OCI-LY7 (cell line): ENCODE data around the gene CDCA4. TPM values are rescaled to one million over a fixed set of nuclear protein-coding genes. Genes with fewer than 3 reads are reported as not detected.

ENCODE experiments used
- BruUV-seq: library from RNA; stranded (reverse); fragments of 400-500 nt; replicated peaks from 2 replicates; lab custom pipeline; 2021; lab: Mats Ljungman, UMichigan
- CTCF ChIA-PET: fragments of 300-600 bp; sonication (Branson Sonifier 250); formaldehyde crosslinking; loops from one replicate; lab custom pipeline; 2022; ENCODE audit warnings: antibody characterized with exemption; ENCODE audit not compliant: unreplicated experiment; lab: Charles Lee
- POLR2A ChIA-PET: fragments of 300-600 bp; sonication (Branson Sonifier 250); formaldehyde crosslinking; loops from one replicate; lab custom pipeline; 2022; ENCODE audit warnings: antibody characterized with exemption; lab: Charles Lee
- DNase-seq: peaks from one replicate; pipeline ENCODE4 v3.0.0-alpha.2; 2015; ENCODE audit warnings: low spot score
- H2AFZ ChIP-seq: fragments of 200-600 bp; sonication (generic), shearing (Covaris generic); 2 replicates; pipeline ENCODE4 v1.6.1; 2014; ENCODE audit warnings: mild to moderate bottlenecking, antibody characterized with exemption, low read length, moderate library complexity
- H3K27ac ChIP-seq: fragments of 200-600 bp; sonication (generic); 2 replicates; pipeline ENCODE4 v1.5.1; 2014; ENCODE audit warnings: mixed run types, low read depth, mild to moderate bottlenecking, moderate library complexity, low read length, inconsistent platforms; ENCODE audit not compliant: poor library complexity, severe bottlenecking
- H3K36me3 ChIP-seq: fragments of 200-600 bp; sonication (generic); 2 replicates; pipeline ENCODE4 v1.6.1; 2014; ENCODE audit warnings: mild to moderate bottlenecking, antibody characterized with exemption, low read length, moderate library complexity, mixed read lengths; ENCODE audit not compliant: insufficient read depth
- H3K4me1 ChIP-seq: fragments of 200-600 bp; sonication (generic); 2 replicates; pipeline ENCODE4 v1.5.1; 2014; ENCODE audit warnings: mild to moderate bottlenecking, low read length; ENCODE audit not compliant: insufficient read depth, poor library complexity, severe bottlenecking
- H3K4me2 ChIP-seq: fragments of 200-600 bp; sonication (generic); 2 replicates; pipeline ENCODE4 v1.6.1; 2014; ENCODE audit warnings: mild to moderate bottlenecking, low read length
- H3K4me3 ChIP-seq: fragments of 200-600 bp; sonication (generic); 2 replicates; pipeline ENCODE4 v1.5.1; 2014; ENCODE audit warnings: mild to moderate bottlenecking, low read depth, low read length; ENCODE audit not compliant: poor library complexity, severe bottlenecking
- H3K79me2 ChIP-seq: fragments of 200-600 bp; sonication (generic); 2 replicates; pipeline ENCODE4 v1.6.1; 2016; ENCODE audit warnings: low read depth, mild to moderate bottlenecking, low read length, moderate library complexity, mixed read lengths; ENCODE audit not compliant: insufficient read depth
- H3K9me2 ChIP-seq: fragments of 200-600 bp; sonication (generic); 2 replicates; pipeline ENCODE4 v1.6.1; 2016; ENCODE audit warnings: mild to moderate bottlenecking, low read length, mixed read lengths; ENCODE audit not compliant: insufficient read depth
- H3K9me3 ChIP-seq: fragments of 200-600 bp; sonication (generic); 2 replicates; pipeline ENCODE4 v1.6.1; 2014; ENCODE audit warnings: mild to moderate bottlenecking, mixed run types, low read length, mixed read lengths
- H4K20me1 ChIP-seq: fragments of 200-600 bp; sonication (generic); 2 replicates; pipeline ENCODE4 v1.6.1; 2014; ENCODE audit warnings: mild to moderate bottlenecking, antibody characterized with exemption, low read length, moderate library complexity, mixed read lengths; ENCODE audit not compliant: insufficient read depth
- EZH2phosphoT487 ChIP-seq: fragments of 200-600 bp; sonication (generic); IDR thresholded peaks from 2 replicates; pipeline ENCODE4 v1.6.1; 2018; ENCODE audit warnings: low read depth, borderline replicate concordance, mild to moderate bottlenecking, mixed run types, antibody characterized with exemption, low read length, moderate library complexity, mixed read lengths
- intact Hi-C: fragments of 100-400 bp; cut with micrococcal nuclease; formaldehyde crosslinking; loops from one replicate; pipeline ENCODE4 v1.10.0; 2022; ENCODE audit not compliant: unreplicated experiment
- total RNA-seq, 2 experiments: library from RNA; depleted of rRNA in 1 of 2; stranded (reverse); fragments of >200 nt in 1 of 2; shearing (Covaris generic) in 1 of 2; gene quantifications; 2 replicates each; pipeline ENCODE4 v1.2.3, GENCODE V29; 2014 to 2022
- TF ChIP-seq, protein P1 (sequence below): fragments of 200-600 bp; sonication (generic); conservative IDR thresholded peaks from 2 replicates; pipeline ENCODE4 v1.5.1; 2014; ENCODE audit warnings: mild to moderate bottlenecking, antibody characterized with exemption, low read length, moderate library complexity, mixed read lengths

CDCA4 gene
- total RNA-seq, 2 experiments from 2014 or later, result 74.0 to 109 TPM

- Histone ChIP-seq H3K4me2 (no peak overlapping the region), H3K27ac (no peak overlapping the region), H3K4me1 (peaks cover 4% of the 10 kb centered on the region), H3K9me3 (no peaks in the 10 kb centered on the region), H4K20me1 (no peaks in the 10 kb centered on the region), H3K9me2 (no peaks in the 10 kb centered on the region), H3K79me2 (no peaks in the 10 kb centered on the region), H3K36me3 (no peaks in the 10 kb centered on the region), H3K4me3 (no peak overlapping the region), H2AFZ (no peak overlapping the region)
- no peak for TF ChIP-seq EZH2phosphoT487
- TF ChIP-seq, protein P1, sequence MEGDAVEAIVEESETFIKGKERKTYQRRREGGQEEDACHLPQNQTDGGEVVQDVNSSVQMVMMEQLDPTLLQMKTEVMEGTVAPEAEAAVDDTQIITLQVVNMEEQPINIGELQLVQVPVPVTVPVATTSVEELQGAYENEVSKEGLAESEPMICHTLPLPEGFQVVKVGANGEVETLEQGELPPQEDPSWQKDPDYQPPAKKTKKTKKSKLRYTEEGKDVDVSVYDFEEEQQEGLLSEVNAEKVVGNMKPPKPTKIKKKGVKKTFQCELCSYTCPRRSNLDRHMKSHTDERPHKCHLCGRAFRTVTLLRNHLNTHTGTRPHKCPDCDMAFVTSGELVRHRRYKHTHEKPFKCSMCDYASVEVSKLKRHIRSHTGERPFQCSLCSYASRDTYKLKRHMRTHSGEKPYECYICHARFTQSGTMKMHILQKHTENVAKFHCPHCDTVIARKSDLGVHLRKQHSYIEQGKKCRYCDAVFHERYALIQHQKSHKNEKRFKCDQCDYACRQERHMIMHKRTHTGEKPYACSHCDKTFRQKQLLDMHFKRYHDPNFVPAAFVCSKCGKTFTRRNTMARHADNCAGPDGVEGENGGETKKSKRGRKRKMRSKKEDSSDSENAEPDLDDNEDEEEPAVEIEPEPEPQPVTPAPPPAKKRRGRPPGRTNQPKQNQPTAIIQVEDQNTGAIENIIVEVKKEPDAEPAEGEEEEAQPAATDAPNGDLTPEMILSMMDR, result no peak
- DNase-seq, result no peak
- CTCF ChIA-PET, result no interaction called here
- intact Hi-C loops, result no loop called here
- no TSS peak for BruUV-seq
- POLR2A ChIA-PET, result no interaction called here
Measured at GRCh38 chr14:105050551-105050897, 29.6 kb upstream of the CDCA4 start.

GRCh38 chr14:105049753-105050550, 29.1 kb upstream of the CDCA4 start:
- peaks cover 4% of the 10 kb centered on the region for H3K4me1 ChIP-seq
- no peaks in the 10 kb centered on the region for H3K9me3 ChIP-seq
- no TSS peak for BruUV-seq
- ChIA-PET POLR2A (no interaction called here), CTCF (no interaction called here)
- no peaks in the 10 kb centered on the region for H4K20me1 ChIP-seq
- DNase-seq, result no peak
- H3K4me2 ChIP-seq, result no peak overlapping the region
- no peak overlapping the region for H3K4me3 ChIP-seq
- no peak overlapping the region for H2AFZ ChIP-seq
- H3K79me2 ChIP-seq, result no peaks in the 10 kb centered on the region
- no peak for TF ChIP-seq EZH2phosphoT487
- TF ChIP-seq, protein P1, result no peak
- H3K27ac ChIP-seq, result no peak overlapping the region
- no peaks in the 10 kb centered on the region for H3K36me3 ChIP-seq
- H3K9me2 ChIP-seq, result no peaks in the 10 kb centered on the region
- intact Hi-C loops, result no loop called here

DNA sequence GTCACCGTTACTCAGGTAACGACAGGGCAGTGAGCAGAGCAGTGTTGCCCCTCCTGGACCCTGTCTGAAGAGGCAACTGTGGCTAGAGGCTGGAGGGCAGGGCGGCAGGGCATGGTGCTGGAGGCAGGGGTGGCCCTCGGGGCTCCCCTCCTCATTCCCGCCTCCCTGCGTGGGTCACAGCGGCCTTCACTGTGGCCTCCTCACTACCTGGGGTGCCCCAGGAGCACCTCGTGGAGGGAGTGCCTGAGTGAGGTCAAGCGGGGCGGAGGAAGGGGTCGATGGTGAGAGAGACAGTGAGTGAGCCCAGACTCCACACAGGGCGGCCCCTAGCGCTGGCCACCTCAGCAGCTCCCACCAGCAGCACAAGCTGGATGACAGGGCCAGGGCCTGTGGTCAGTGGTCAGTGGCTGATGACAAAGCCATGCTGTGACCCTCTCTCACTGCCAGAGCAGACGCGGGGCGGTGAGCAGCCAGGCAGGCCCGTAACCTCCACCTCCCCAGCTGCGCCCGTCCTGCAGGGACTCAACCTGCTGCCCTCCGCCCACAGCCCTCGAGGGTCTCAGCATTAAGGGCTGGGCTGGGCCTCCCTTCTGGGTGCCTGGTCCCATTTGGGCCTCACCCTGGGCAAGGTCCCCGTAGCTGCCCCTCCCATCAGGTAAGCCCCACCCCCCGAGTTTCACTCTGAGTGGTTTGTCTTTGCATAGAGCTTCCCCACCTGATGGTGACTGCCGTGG, 26.6 kb upstream of the CDCA4 start:
- intact Hi-C loops, result no loop called here
- no peak overlapping the region for H3K4me3 ChIP-seq
- no peaks in the 10 kb centered on the region for H3K9me2 ChIP-seq
- BruUV-seq, result no TSS peak
- no peak overlapping the region for H3K27ac ChIP-seq
- no peak overlapping the region for H3K4me2 ChIP-seq
- ChIA-PET POLR2A (no interaction called here), CTCF (interaction anchor here (0.6 kb wide), 1 partner anchor 267 kb away, joined by 4 read pairs; the partner anchor contains the start of gene PACS2)
- H3K36me3 ChIP-seq, result no peaks in the 10 kb centered on the region
- H3K4me1 ChIP-seq, result peaks cover 4% of the 10 kb centered on the region
- no peak for DNase-seq
- H4K20me1 ChIP-seq, result no peaks in the 10 kb centered on the region
- no peaks in the 10 kb centered on the region for H3K79me2 ChIP-seq
- no peak overlapping the region for H2AFZ ChIP-seq
- no peaks in the 10 kb centered on the region for H3K9me3 ChIP-seq
- TF ChIP-seq, protein P1, result no peak
- TF ChIP-seq EZH2phosphoT487, result no peak
